Psoas muscle (tissue), 8 donors: ENCODE measurements around the gene OR52E6. TPM values are rescaled to one million over a fixed set of nuclear protein-coding genes. Genes with fewer than 3 reads are reported as not detected.

Experiments used
- ATAC-seq, 4 donors: fragments of 200-7000 bp; cut with Tn5 transposase; one replicate each; pipeline ENCODE4 v1.9.1; 2020; ENCODE audit warnings: moderate library complexity in 3 of 4, mild to moderate bottlenecking in 2 of 4
- DNase-seq, 2 donors: peaks; one replicate each; pipeline ENCODE4 v3.0.0-alpha.2; 2020
- H3K27ac ChIP-seq: fragments of 200-600 bp; one replicate; pipeline ENCODE4 v1.8.0; 2022
- H3K27me3 ChIP-seq, 3 donors: fragments of 200-600 bp in 1 of 3; one replicate each; pipeline versions ENCODE4 v1.6.1 to v1.8.0; 2013 to 2022; ENCODE audit warnings: low read length in 2 of 3, mild to moderate bottlenecking in 2 of 3, moderate library complexity in 1 of 3; ENCODE audit not compliant: insufficient read depth in 3 of 3
- H3K36me3 ChIP-seq, 2 donors: fragments of 200-600 bp in 1 of 2; one replicate each; pipeline versions ENCODE4 v1.6.1 to v1.8.0; 2013 to 2022; ENCODE audit warnings: low read depth in 1 of 2, mild to moderate bottlenecking in 1 of 2, moderate library complexity in 1 of 2; ENCODE audit not compliant: insufficient read depth in 1 of 2
- H3K4me1 ChIP-seq: fragments of 200-600 bp; one replicate; pipeline ENCODE4 v1.8.0; 2022
- H3K4me3 ChIP-seq: fragments of 200-600 bp; one replicate; pipeline ENCODE4 v1.8.0; 2022; ENCODE audit warnings: mild to moderate bottlenecking
- H3K9me3 ChIP-seq: fragments of 200-600 bp; one replicate; pipeline ENCODE4 v1.8.0; 2022
- CTCF ChIP-seq: fragments of 200-600 bp; IDR thresholded peaks from one replicate; pipeline ENCODE4 v1.8.0; 2022; ENCODE audit warnings: antibody characterized with exemption
- WGBS, 3 donors: extraction: QIAGEN DNeasy Blood & Tissue Kit; methylation state at CpG; one replicate each; pipeline versions ENCODE4 v1.1.6 to v1.1.7; 2013; 5-methylcytosine and 5-hydroxymethylcytosine counted together
- intact Hi-C, 2 donors: fragments of 100-400 bp; cut with DNase I; formaldehyde crosslinking; loops; one replicate each; pipeline versions ENCODE4 v1.11.0 to v1.14.2; 2022
- polyA plus RNA-seq, 3 donors: library from polyadenylated mRNA; stranded (reverse); fragments of 200-250 nt; gene quantifications; one replicate each; pipeline ENCODE4 v1.2.3, GENCODE V29; 2013
- total RNA-seq, 4 donors: library from RNA; stranded (reverse); fragmentation: NEBNext Ultra II Directional in 2 of 4; extraction: Animal tissue kit (Norgen Biotek cat#: 25700) in 2 of 4; gene quantifications; one replicate each; pipeline versions ENCODE4 v1.2.1 to v1.2.4, GENCODE V29; 2021 to 2023
- donor health status: healthy with polysubstance abuse.
- donor health status: DM: no; HTN: no; CAD: no; lungs with moderate emphysema.
- donor health status: Bipolar disorder and iron deficiency.
- donor health status: healthy.
- donor health status: DM: yes; HTN: yes; CAD: no.
- donor health status: DM: no; HTN: no; CAD: no.
- donor health status: DM: no; HTN: no; CAD: no.
- donor health status: DM: yes; HTN: yes; CAD: no.

Gene OR52E6
- total and polyA plus RNA-seq, 7 donors = not detected

DNA sequence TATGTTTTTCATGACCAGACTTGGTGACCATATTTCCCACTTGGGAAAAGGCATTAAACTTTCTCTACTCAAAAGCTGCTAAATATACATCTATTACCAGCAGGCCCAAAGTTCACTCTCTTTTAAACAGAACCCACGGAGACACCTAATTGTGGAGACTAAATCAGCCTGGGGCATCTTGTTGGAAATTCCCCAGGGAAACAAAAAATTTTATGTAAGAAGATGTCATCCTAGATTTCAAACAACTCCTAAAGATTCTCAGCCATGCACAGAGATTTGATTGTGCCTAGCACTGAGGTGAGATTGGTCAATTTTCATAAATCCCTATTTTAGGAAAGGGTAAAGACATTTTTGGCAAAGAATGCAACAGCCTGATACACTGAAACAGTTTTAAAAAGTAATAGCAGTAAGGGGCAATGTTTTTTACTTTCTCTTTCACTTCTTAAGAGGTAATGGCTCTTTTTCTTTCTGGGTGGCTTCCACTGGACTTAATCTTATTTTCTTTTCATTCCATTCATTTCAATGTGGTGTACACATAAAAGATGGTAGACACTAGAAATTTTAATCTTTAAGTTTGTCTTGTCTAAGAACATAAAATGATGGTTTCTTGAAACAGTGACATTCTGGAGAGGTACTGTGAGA, 23.3 kb downstream of the OR52E6 start:
- intact Hi-C loops = no loop called here
- ATAC-seq (no peak), DNase-seq (no peak)
- Histone ChIP-seq H3K4me1 (no peaks in the 10 kb centered on the region), H3K36me3 (no peaks in the 10 kb centered on the region), H3K27me3 (no peaks in the 10 kb centered on the region), H3K9me3 (no peaks in the 10 kb centered on the region), H3K27ac (no peak overlapping the region), H3K4me3 (no peak overlapping the region)
- TF ChIP-seq CTCF = no peak
- 45 to 50% (median 47%) methylated on average over 1 of the region's 1 CpG for WGBS, 3 donors

DNA sequence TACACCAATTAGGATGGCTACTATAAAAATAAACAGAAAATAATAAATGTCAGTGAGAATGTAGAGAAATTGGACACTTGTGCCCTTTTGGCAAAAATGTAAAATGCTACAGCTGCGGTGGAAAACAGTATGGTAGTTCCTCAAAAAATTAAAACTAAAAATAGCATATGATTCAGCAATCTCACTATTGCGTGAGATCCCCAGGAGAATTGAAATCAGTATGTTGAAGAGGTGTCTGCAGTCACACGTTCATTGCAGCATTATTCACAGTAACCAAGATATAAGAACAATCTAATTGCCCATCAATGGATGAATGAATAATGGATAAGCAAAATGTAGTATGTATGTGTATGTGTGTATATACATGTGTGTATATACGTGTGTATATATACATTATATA, 26.2 kb downstream of the OR52E6 start:
- Histone ChIP-seq H3K27me3 (no peaks in the 10 kb centered on the region), H3K4me1 (no peaks in the 10 kb centered on the region), H3K4me3 (no peak overlapping the region), H3K27ac (no peak overlapping the region), H3K36me3 (no peaks in the 10 kb centered on the region), H3K9me3 (no peaks in the 10 kb centered on the region)
- intact Hi-C loops = no loop called here
- ATAC-seq (no peak), DNase-seq (no peak)
- 30 to 53% (median 42%) methylated on average over 4 of the region's 4 CpGs for WGBS, 3 donors
- no peak for TF ChIP-seq CTCF

- Histone ChIP-seq H3K4me3 (no peak overlapping the region), H3K27ac (no peak overlapping the region), H3K9me3 (no peaks in the 10 kb centered on the region), H3K4me1 (no peaks in the 10 kb centered on the region), H3K36me3 (no peaks in the 10 kb centered on the region), H3K27me3 (no peaks in the 10 kb centered on the region)
- TF ChIP-seq CTCF = no peak
- ATAC-seq (no peak), DNase-seq (no peak)
- intact Hi-C loops = loop anchor here (2.0 to 10.0 kb wide), 5 partner anchors 213 to 688 kb away; partner anchors contain the start of gene TRIM6 (in 1 of the 2)
- 74 to 79% (median 79%) methylated on average over 6 of the region's 6 CpGs for WGBS, 3 donors
These were observed 31.5 kb downstream of the OR52E6 start for GRCh38 chr11:5809905-5810795.

GRCh38 chr11:5809122-5809519, 32.6 kb downstream of the OR52E6 start:
- no peak overlapping the region for H3K27ac ChIP-seq
- TF ChIP-seq CTCF = no peak
- ATAC-seq (no peak), DNase-seq (no peak)
- H3K4me3 ChIP-seq = peak overlapping the region; percentile 58
- intact Hi-C loops = loop anchor here (2.0 to 10.0 kb wide), 5 partner anchors 212 to 687 kb away; partner anchors contain the start of gene TRIM6 (in 1 of the 2)
- H3K36me3 ChIP-seq = no peaks in the 10 kb centered on the region
- H3K4me1 ChIP-seq = no peaks in the 10 kb centered on the region
- WGBS, 3 donors = 47 to 55% (median 51%) methylated on average over 5 of the region's 5 CpGs
- no peaks in the 10 kb centered on the region for H3K27me3 ChIP-seq
- H3K9me3 ChIP-seq = no peaks in the 10 kb centered on the region
